ENCODE measurements around the gene TPRX1. TPM values are rescaled to one million over a fixed set of nuclear protein-coding genes. Genes with fewer than 3 reads are reported as not detected.

The TPRX1 gene
- total and polyA plus RNA-seq, 7 donors: not detected

- intact Hi-C loops (cut with DNase I): no loop called here
- Histone ChIP-seq H3K9me3 (no peaks in the 10 kb centered on the region), H3K36me3 (ENCODE audit: insufficient read depth in 1 of 2, low read depth in 1 of 2) (no peaks in the 10 kb centered on the region), H3K4me3 (no peak overlapping the region), H3K4me1 (no peaks in the 10 kb centered on the region), H3K27ac (no peak overlapping the region), H3K27me3 (ENCODE audit: insufficient read depth in 3 of 3, low read length in 2 of 3) (no peaks in the 10 kb centered on the region)
- WGBS, 3 donors: 89 to 94% (median 90%) methylated on average over 3 of the region's 3 CpGs
- no peak for DNase-seq
- TF ChIP-seq CTCF (IDR thresholded peaks at IDR 0.05): no peak
- no peak for ATAC-seq
Observed at GRCh38 chr19:47769534-47769933, 34.8 kb downstream of the TPRX1 start.

GRCh38 chr19:47768604-47769003 lies 35.7 kb downstream of the TPRX1 start:
- Histone ChIP-seq H3K27ac (no peak overlapping the region), H3K36me3 (ENCODE audit: insufficient read depth in 1 of 2, low read depth in 1 of 2) (no peaks in the 10 kb centered on the region), H3K27me3 (ENCODE audit: insufficient read depth in 3 of 3, low read length in 2 of 3) (no peaks in the 10 kb centered on the region), H3K4me1 (no peaks in the 10 kb centered on the region), H3K9me3 (no peaks in the 10 kb centered on the region), H3K4me3 (no peak overlapping the region)
- no peak for DNase-seq
- TF ChIP-seq CTCF (IDR thresholded peaks at IDR 0.05): no peak
- no peak for ATAC-seq
- intact Hi-C loops (cut with DNase I): no loop called here
- WGBS, 3 donors: 77 to 89% (median 83%) methylated on average over 2 of the region's 2 CpGs

GRCh38 chr19:47767349-47767748 lies 37.0 kb downstream of the TPRX1 start:
- no peaks in the 10 kb centered on the region for H3K4me1 ChIP-seq
- no peaks in the 10 kb centered on the region for H3K27me3 ChIP-seq (ENCODE audit: insufficient read depth in 3 of 3, low read length in 2 of 3)
- ATAC-seq: no peak
- no peak overlapping the region for H3K27ac ChIP-seq
- no peak overlapping the region for H3K4me3 ChIP-seq
- H3K9me3 ChIP-seq: no peaks in the 10 kb centered on the region
- DNase-seq: no peak
- no peak for TF ChIP-seq CTCF (IDR thresholded peaks at IDR 0.05)
- H3K36me3 ChIP-seq (ENCODE audit: insufficient read depth in 1 of 2, low read depth in 1 of 2): no peaks in the 10 kb centered on the region
- 33 to 95% (median 39%) methylated on average over 2 of the region's 2 CpGs for WGBS, 3 donors
- intact Hi-C loops (cut with DNase I): no loop called here

GRCh38 chr19:47766670-47767069 lies 37.7 kb downstream of the TPRX1 start:
- no peak overlapping the region for H3K4me3 ChIP-seq
- 81 to 84% (median 81%) methylated on average over 7 of the region's 7 CpGs for WGBS, 3 donors
- no peaks in the 10 kb centered on the region for H3K9me3 ChIP-seq
- no peak overlapping the region for H3K27ac ChIP-seq
- DNase-seq: no peak
- no peak for TF ChIP-seq CTCF (IDR thresholded peaks at IDR 0.05)
- H3K27me3 ChIP-seq (ENCODE audit: insufficient read depth in 3 of 3, low read length in 2 of 3): no peaks in the 10 kb centered on the region
- intact Hi-C loops (cut with DNase I): loop anchor here (1.0 kb wide), 2 partner anchors 21 to 22 kb away; no protein-coding TSS in a partner anchor
- no peaks in the 10 kb centered on the region for H3K4me1 ChIP-seq
- no peaks in the 10 kb centered on the region for H3K36me3 ChIP-seq (ENCODE audit: insufficient read depth in 1 of 2, low read depth in 1 of 2)
- ATAC-seq: no peak

DNA sequence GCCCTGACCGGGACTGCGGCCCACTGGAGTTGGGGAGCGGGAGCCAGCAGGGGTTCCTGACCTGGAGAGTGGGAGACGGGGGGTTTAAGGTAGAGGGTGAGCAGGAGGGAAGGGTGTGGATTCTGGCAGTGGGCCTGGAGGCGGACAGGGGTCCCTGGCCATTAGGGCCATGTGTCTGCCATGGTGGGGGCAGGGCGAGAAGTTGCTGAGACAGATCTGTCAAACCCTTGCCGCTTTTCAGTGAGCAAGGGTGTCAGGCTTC lies 38.1 kb downstream of the TPRX1 start:
- H3K9me3 ChIP-seq: no peaks in the 10 kb centered on the region
- H3K4me1 ChIP-seq: no peaks in the 10 kb centered on the region
- WGBS, 3 donors: 81 to 86% (median 85%) methylated on average over 7 of the region's 7 CpGs
- H3K27me3 ChIP-seq (ENCODE audit: insufficient read depth in 3 of 3, low read length in 2 of 3): no peaks in the 10 kb centered on the region
- ATAC-seq (no peak), DNase-seq (no peak)
- no peak overlapping the region for H3K4me3 ChIP-seq
- intact Hi-C loops (cut with DNase I): loop anchor here (1.0 kb wide), 2 partner anchors 21 to 22 kb away; no protein-coding TSS in a partner anchor
- TF ChIP-seq CTCF (IDR thresholded peaks at IDR 0.05): no peak
- no peaks in the 10 kb centered on the region for H3K36me3 ChIP-seq (ENCODE audit: insufficient read depth in 1 of 2, low read depth in 1 of 2)
- H3K27ac ChIP-seq: no peak overlapping the region

Data from psoas muscle (tissue), 8 donors.